Ishikawa (cell line): ENCODE results near the gene BEAN1.

ENCODE experiments used
- CEBPB ChIP-seq: IDR thresholded peaks from 2 replicates; pipeline ENCODE4 v1.6.1; 2012
- EGR1 ChIP-seq: IDR thresholded peaks from 2 replicates; pipeline ENCODE4 v1.6.1; 2012
- EP300 ChIP-seq: IDR thresholded peaks from 2 replicates; pipeline ENCODE4 v1.6.1; 2012; ENCODE audit warnings: borderline replicate concordance
- FOXM1 ChIP-seq: IDR thresholded peaks from 2 replicates; pipeline ENCODE4 v1.6.1; 2012; ENCODE audit warnings: low read depth, borderline replicate concordance
- MAX ChIP-seq: IDR thresholded peaks from 2 replicates; pipeline ENCODE4 v1.6.1; 2012
- RAD21 ChIP-seq: IDR thresholded peaks from 2 replicates; pipeline ENCODE4 v1.6.1; 2012; ENCODE audit warnings: low read depth
- REST ChIP-seq: IDR thresholded peaks from 2 replicates; pipeline ENCODE4 v1.6.1; 2012; ENCODE audit warnings: low read depth, mild to moderate bottlenecking
- TAF1 ChIP-seq: IDR thresholded peaks from 2 replicates; pipeline ENCODE4 v1.6.1; 2012; ENCODE audit warnings: low read depth, mild to moderate bottlenecking
- USF1 ChIP-seq: IDR thresholded peaks from 2 replicates; pipeline ENCODE4 v1.6.1; 2012
- YY1 ChIP-seq: IDR thresholded peaks from 2 replicates; pipeline ENCODE4 v1.6.1; 2012; ENCODE audit warnings: low read depth

- TF ChIP-seq REST: no peak
- no peak for TF ChIP-seq RAD21
- TF ChIP-seq YY1: no peak
- TF ChIP-seq CEBPB: no peak
- TF ChIP-seq FOXM1: no peak
- TF ChIP-seq MAX: no peak
- no peak for TF ChIP-seq EGR1
- no peak for TF ChIP-seq USF1
- no peak for TF ChIP-seq EP300
- no peak for TF ChIP-seq TAF1
Observed at GRCh38 chr16:66477028-66477515, 50.0 kb downstream of the BEAN1 start.
